ENCODE measurements around the gene GRAMD1B.

GRAMD1B gene

DNA sequence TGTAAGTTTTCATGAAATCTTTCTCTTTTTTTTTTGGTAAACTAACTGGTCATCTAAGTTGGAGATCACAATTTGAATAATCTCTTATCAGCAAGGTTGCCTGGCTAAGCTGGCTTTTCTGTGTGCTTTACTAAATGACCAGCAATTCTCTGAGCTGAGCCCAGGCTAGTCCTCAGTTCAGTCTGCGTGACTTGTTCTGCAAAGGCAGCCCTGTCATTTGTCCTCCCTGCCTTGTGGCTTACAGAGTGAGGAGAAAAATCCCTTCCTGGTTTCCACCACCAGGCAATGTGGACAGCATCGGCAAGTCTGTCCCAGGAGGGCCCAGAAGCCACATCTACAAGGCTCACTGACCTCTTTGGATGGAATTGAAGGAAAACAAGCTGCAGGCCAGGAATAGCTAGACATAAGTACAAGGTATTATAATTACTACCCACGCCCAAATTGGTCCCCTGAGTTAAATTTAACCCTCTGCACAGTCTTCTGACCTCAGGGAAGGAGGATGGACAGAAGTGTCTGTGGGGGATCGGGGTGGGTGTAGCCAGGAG is 115.7 kb downstream of the GRAMD1B start:
- H2BK5ac ChIP-seq (ENCODE audit: low read depth, low read length, poor library complexity) = no peak overlapping the region
- H2BK120ac ChIP-seq (ENCODE audit: insufficient read depth, low read length, poor library complexity) = no peak overlapping the region
- no peak overlapping the region for H3K4me2 ChIP-seq (ENCODE audit: low read length)
- H3K23ac ChIP-seq (ENCODE audit: low read length) = no peak overlapping the region
- H3K4ac ChIP-seq (ENCODE audit: low read depth, low read length) = no peak overlapping the region
- H3K14ac ChIP-seq (ENCODE audit: low read length) = no peak overlapping the region
- H4K12ac ChIP-seq (ENCODE audit: low read depth, low read length) = no peak overlapping the region
- H3K79me2 ChIP-seq (ENCODE audit: control insufficient read depth, insufficient read depth, low read length, poor library complexity) = no peaks in the 10 kb centered on the region
- H4K91ac ChIP-seq (ENCODE audit: low read depth, low read length) = no peak overlapping the region
- no CpG with 5 or more reads among the region's 4 CpGs for WGBS (ENCODE audit: extremely low coverage, insufficient coverage, insufficient read length)
- DNase-seq = no peak
- no peak overlapping the region for H3K4me3 ChIP-seq (ENCODE audit: low read depth, low read length)
- H3K36me3 ChIP-seq (ENCODE audit: control insufficient read depth in 1 of 2, insufficient read depth in 2 of 2, low read length in 2 of 2) = no peaks in the 10 kb centered on the region
- no peaks in the 10 kb centered on the region for H3K9me3 ChIP-seq (ENCODE audit: insufficient read depth, low read depth, low read length)
- H2AFZ ChIP-seq (ENCODE audit: insufficient read depth, low read length, poor library complexity) = no peak overlapping the region
- H4K8ac ChIP-seq (ENCODE audit: low read depth, low read length) = no peak overlapping the region
- H3K79me1 ChIP-seq (ENCODE audit: low read length) = no peaks in the 10 kb centered on the region
- H2BK12ac ChIP-seq (ENCODE audit: low read length) = no peak overlapping the region
- H3K27me3 ChIP-seq (ENCODE audit: insufficient read depth, low read length) = no peaks in the 10 kb centered on the region
- no peak overlapping the region for H3K9ac ChIP-seq (ENCODE audit: low read length)
- H3K18ac ChIP-seq (ENCODE audit: low read length) = no peak overlapping the region
- no peak overlapping the region for H2AK5ac ChIP-seq (ENCODE audit: low read length)
- no peak overlapping the region for H3K27ac ChIP-seq (ENCODE audit: low read depth, low read length)
- H3K4me1 ChIP-seq (ENCODE audit: control insufficient read depth in 1 of 2, insufficient read depth in 2 of 2, low read length in 2 of 2) = no peaks in the 10 kb centered on the region

- Histone ChIP-seq H2BK12ac (ENCODE audit: low read length) (no peak overlapping the region), H2AK5ac (ENCODE audit: low read length) (no peak overlapping the region), H3K27me3 (ENCODE audit: insufficient read depth, low read length) (no peaks in the 10 kb centered on the region), H4K91ac (ENCODE audit: low read depth, low read length) (no peak overlapping the region), H3K9me3 (ENCODE audit: insufficient read depth, low read depth, low read length) (no peaks in the 10 kb centered on the region), H3K23ac (ENCODE audit: low read length) (no peak overlapping the region), H3K14ac (ENCODE audit: low read length) (no peak overlapping the region), H2BK5ac (ENCODE audit: low read depth, low read length, poor library complexity) (no peak overlapping the region), H3K4me3 (ENCODE audit: low read depth, low read length) (no peak overlapping the region), H3K4ac (ENCODE audit: low read depth, low read length) (no peak overlapping the region), H2BK120ac (ENCODE audit: insufficient read depth, low read length, poor library complexity) (no peak overlapping the region), H3K36me3 (ENCODE audit: control insufficient read depth in 1 of 2, insufficient read depth in 2 of 2, low read length in 2 of 2) (no peaks in the 10 kb centered on the region), H4K8ac (ENCODE audit: low read depth, low read length) (no peak overlapping the region), H3K79me2 (ENCODE audit: control insufficient read depth, insufficient read depth, low read length, poor library complexity) (no peaks in the 10 kb centered on the region), H3K27ac (ENCODE audit: low read depth, low read length) (no peak overlapping the region), H3K4me1 (ENCODE audit: control insufficient read depth in 1 of 2, insufficient read depth in 2 of 2, low read length in 2 of 2) (no peaks in the 10 kb centered on the region), H2AFZ (ENCODE audit: insufficient read depth, low read length, poor library complexity) (no peak overlapping the region), H3K4me2 (ENCODE audit: low read length) (no peak overlapping the region), H3K9ac (ENCODE audit: low read length) (no peak overlapping the region), H3K18ac (ENCODE audit: low read length) (no peak overlapping the region), H4K12ac (ENCODE audit: low read depth, low read length) (no peak overlapping the region), H3K79me1 (ENCODE audit: low read length) (no peaks in the 10 kb centered on the region)
- no peak for DNase-seq
- WGBS (ENCODE audit: extremely low coverage, insufficient coverage, insufficient read length) = no CpG with 5 or more reads among the region's 2 CpGs
These were observed 116.4 kb downstream of the GRAMD1B start for GRCh38 chr11:123546515-123546914.

GRCh38 chr11:123547180-123547579 is 117.1 kb downstream of the GRAMD1B start:
- H3K4me1 ChIP-seq (ENCODE audit: control insufficient read depth in 1 of 2, insufficient read depth in 2 of 2, low read length in 2 of 2) = no peaks in the 10 kb centered on the region
- peak in 1 of 2 donors; percentile 24 for DNase-seq
- no peaks in the 10 kb centered on the region for H3K79me1 ChIP-seq (ENCODE audit: low read length)
- H3K27ac ChIP-seq (ENCODE audit: low read depth, low read length) = no peak overlapping the region
- H3K4me2 ChIP-seq (ENCODE audit: low read length) = no peak overlapping the region
- H3K9me3 ChIP-seq (ENCODE audit: insufficient read depth, low read depth, low read length) = no peaks in the 10 kb centered on the region
- H4K12ac ChIP-seq (ENCODE audit: low read depth, low read length) = no peak overlapping the region
- no peak overlapping the region for H3K9ac ChIP-seq (ENCODE audit: low read length)
- no peaks in the 10 kb centered on the region for H3K36me3 ChIP-seq (ENCODE audit: control insufficient read depth in 1 of 2, insufficient read depth in 2 of 2, low read length in 2 of 2)
- H4K8ac ChIP-seq (ENCODE audit: low read depth, low read length) = no peak overlapping the region
- H3K79me2 ChIP-seq (ENCODE audit: control insufficient read depth, insufficient read depth, low read length, poor library complexity) = no peaks in the 10 kb centered on the region
- no peak overlapping the region for H3K18ac ChIP-seq (ENCODE audit: low read length)
- H2BK120ac ChIP-seq (ENCODE audit: insufficient read depth, low read length, poor library complexity) = no peak overlapping the region
- H2BK12ac ChIP-seq (ENCODE audit: low read length) = no peak overlapping the region
- no peak overlapping the region for H3K4ac ChIP-seq (ENCODE audit: low read depth, low read length)
- no peak overlapping the region for H3K23ac ChIP-seq (ENCODE audit: low read length)
- no peak overlapping the region for H2AK5ac ChIP-seq (ENCODE audit: low read length)
- no peak overlapping the region for H3K4me3 ChIP-seq (ENCODE audit: low read depth, low read length)
- H4K91ac ChIP-seq (ENCODE audit: low read depth, low read length) = no peak overlapping the region
- H3K14ac ChIP-seq (ENCODE audit: low read length) = no peak overlapping the region
- H2AFZ ChIP-seq (ENCODE audit: insufficient read depth, low read length, poor library complexity) = no peak overlapping the region
- no peak overlapping the region for H2BK5ac ChIP-seq (ENCODE audit: low read depth, low read length, poor library complexity)
- no peaks in the 10 kb centered on the region for H3K27me3 ChIP-seq (ENCODE audit: insufficient read depth, low read length)

GRCh38 chr11:123548774-123549173 is 118.7 kb downstream of the GRAMD1B start:
- H4K12ac ChIP-seq (ENCODE audit: low read depth, low read length) = no peak overlapping the region
- H3K79me1 ChIP-seq (ENCODE audit: low read length) = no peaks in the 10 kb centered on the region
- H3K18ac ChIP-seq (ENCODE audit: low read length) = no peak overlapping the region
- H4K8ac ChIP-seq (ENCODE audit: low read depth, low read length) = no peak overlapping the region
- no peak overlapping the region for H2BK5ac ChIP-seq (ENCODE audit: low read depth, low read length, poor library complexity)
- no CpG with 5 or more reads among the region's 4 CpGs for WGBS (ENCODE audit: extremely low coverage, insufficient coverage, insufficient read length)
- H4K91ac ChIP-seq (ENCODE audit: low read depth, low read length) = no peak overlapping the region
- H2AFZ ChIP-seq (ENCODE audit: insufficient read depth, low read length, poor library complexity) = no peak overlapping the region
- H2BK120ac ChIP-seq (ENCODE audit: insufficient read depth, low read length, poor library complexity) = no peak overlapping the region
- H3K4me2 ChIP-seq (ENCODE audit: low read length) = no peak overlapping the region
- H3K27ac ChIP-seq (ENCODE audit: low read depth, low read length) = no peak overlapping the region
- H3K23ac ChIP-seq (ENCODE audit: low read length) = no peak overlapping the region
- DNase-seq = no peak
- no peak overlapping the region for H3K4me3 ChIP-seq (ENCODE audit: low read depth, low read length)
- no peak overlapping the region for H2AK5ac ChIP-seq (ENCODE audit: low read length)
- H2BK12ac ChIP-seq (ENCODE audit: low read length) = no peak overlapping the region
- H3K14ac ChIP-seq (ENCODE audit: low read length) = no peak overlapping the region
- H3K4me1 ChIP-seq (ENCODE audit: control insufficient read depth in 1 of 2, insufficient read depth in 2 of 2, low read length in 2 of 2) = no peaks in the 10 kb centered on the region
- no peak overlapping the region for H3K4ac ChIP-seq (ENCODE audit: low read depth, low read length)
- no peaks in the 10 kb centered on the region for H3K27me3 ChIP-seq (ENCODE audit: insufficient read depth, low read length)
- H3K79me2 ChIP-seq (ENCODE audit: control insufficient read depth, insufficient read depth, low read length, poor library complexity) = no peaks in the 10 kb centered on the region
- H3K36me3 ChIP-seq (ENCODE audit: control insufficient read depth in 1 of 2, insufficient read depth in 2 of 2, low read length in 2 of 2) = no peaks in the 10 kb centered on the region
- no peak overlapping the region for H3K9ac ChIP-seq (ENCODE audit: low read length)
- no peaks in the 10 kb centered on the region for H3K9me3 ChIP-seq (ENCODE audit: insufficient read depth, low read depth, low read length)
